WTC11 (cell line): ENCODE measurements around the gene C15orf39.

ENCODE experiments used
- AFF4 ChIP-seq: sonication (generic); formaldehyde crosslinking; IDR thresholded peaks from 2 replicates; pipeline ENCODE4 v1.8.1; 2023; ENCODE audit warnings: mild to moderate bottlenecking, missing genetic modification reagents, borderline replicate concordance
- ATF3 ChIP-seq: sonication (generic); formaldehyde crosslinking; conservative IDR thresholded peaks from 2 replicates; pipeline ENCODE4 v1.8.1; 2022; ENCODE audit warnings: mild to moderate bottlenecking, missing genetic modification reagents
- CREM ChIP-seq: sonication (generic); formaldehyde crosslinking; IDR thresholded peaks from 2 replicates; pipeline ENCODE4 v1.8.1; 2022; ENCODE audit warnings: mild to moderate bottlenecking, missing genetic modification reagents, moderate library complexity
- CTCF ChIP-seq: fragments of 200-600 bp; IDR thresholded peaks from 2 replicates; pipeline ENCODE4 v1.8.0; 2022; ENCODE audit warnings: antibody characterized with exemption
- IRF1 ChIP-seq: sonication (generic); formaldehyde crosslinking; IDR thresholded peaks from 2 replicates; pipeline ENCODE4 v1.8.0; 2023; ENCODE audit warnings: missing genetic modification reagents
- JUN ChIP-seq: sonication (generic); formaldehyde crosslinking; IDR thresholded peaks from 2 replicates; pipeline ENCODE4 v1.8.0; 2023; ENCODE audit warnings: mild to moderate bottlenecking, missing genetic modification reagents
- NFYB ChIP-seq: sonication (generic); formaldehyde crosslinking; conservative IDR thresholded peaks from 2 replicates; pipeline ENCODE4 v1.8.0; 2022; ENCODE audit warnings: low read depth, missing genetic modification reagents

GRCh38 chr15:75229191-75230015 lies 27.7 kb downstream of the C15orf39 start:
- TF ChIP-seq CTCF, result no peak
- no peak for TF ChIP-seq IRF1 (CRISPR knock-in tag)
- TF ChIP-seq NFYB (CRISPR knock-in tag), result no peak
- no peak for TF ChIP-seq ATF3 (CRISPR knock-in tag)
- TF ChIP-seq JUN (CRISPR knock-in tag), result no peak
- TF ChIP-seq CREM (CRISPR knock-in tag), result no peak
- TF ChIP-seq AFF4 (CRISPR knock-in tag), result no peak
